Stimulated activated CD8-positive, alpha-beta memory T cell treated with anti-CD3 and anti-CD28 coated beads, Interleukin-4, amount 100 ng/mL, for 4 hours (primary cell): ENCODE data around the gene PIP5KL1.
"Not testable (repeated sequence)": the region's sequence is repeated elsewhere in the genome, so short reads cannot be mapped to it uniquely, and the experiment has no call there.

ENCODE experiments used
- DNase-seq, 2 donors: peaks; one replicate each; pipeline ENCODE4 v3.0.0-alpha.2; 2020; ENCODE audit warnings: low read depth in 2 of 2, low spot score in 1 of 2

Gene PIP5KL1

DNA sequence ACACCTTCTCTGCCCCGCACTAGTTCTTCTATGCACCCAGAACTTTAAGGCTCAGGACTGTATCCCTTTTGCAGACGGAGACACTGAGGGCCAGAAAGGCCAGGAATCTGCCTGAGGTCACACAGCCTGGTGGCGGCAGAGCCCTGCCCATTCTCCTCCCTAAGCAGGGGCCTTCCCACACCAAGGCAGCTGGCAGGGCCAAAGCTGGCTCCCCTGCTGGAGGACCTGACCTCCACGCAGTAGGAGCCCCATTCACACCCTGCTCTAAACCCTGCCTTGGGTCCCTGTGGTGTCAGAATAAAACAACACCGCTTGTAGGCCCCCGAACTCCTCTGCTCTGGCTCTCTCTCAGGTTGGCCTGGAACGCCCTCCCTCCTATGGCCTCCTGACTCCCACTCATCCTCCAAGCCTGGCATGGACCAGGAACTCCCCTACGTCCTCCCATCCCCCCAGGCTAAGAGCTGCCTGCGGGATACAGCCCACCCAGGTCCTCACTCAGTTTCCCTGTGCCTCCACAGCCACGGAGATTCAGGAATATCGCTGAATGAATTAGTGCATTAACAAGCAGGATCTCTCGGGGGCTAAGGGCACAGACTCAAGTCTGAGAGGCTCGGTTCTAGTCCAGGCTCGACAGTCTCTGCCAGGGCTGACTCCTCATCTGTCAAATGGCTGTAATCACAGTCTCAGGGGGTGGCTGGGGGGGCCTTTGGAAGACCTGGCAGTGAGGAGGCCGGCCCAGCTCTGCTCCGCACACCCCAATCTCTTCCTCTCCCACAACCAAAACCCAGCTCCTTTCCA lies 34.0 kb downstream of the PIP5KL1 start:
- no peak for DNase-seq

- no peak for DNase-seq
These were observed 34.8 kb downstream of the PIP5KL1 start for GRCh38 chr9:127895811-127896210.

DNA sequence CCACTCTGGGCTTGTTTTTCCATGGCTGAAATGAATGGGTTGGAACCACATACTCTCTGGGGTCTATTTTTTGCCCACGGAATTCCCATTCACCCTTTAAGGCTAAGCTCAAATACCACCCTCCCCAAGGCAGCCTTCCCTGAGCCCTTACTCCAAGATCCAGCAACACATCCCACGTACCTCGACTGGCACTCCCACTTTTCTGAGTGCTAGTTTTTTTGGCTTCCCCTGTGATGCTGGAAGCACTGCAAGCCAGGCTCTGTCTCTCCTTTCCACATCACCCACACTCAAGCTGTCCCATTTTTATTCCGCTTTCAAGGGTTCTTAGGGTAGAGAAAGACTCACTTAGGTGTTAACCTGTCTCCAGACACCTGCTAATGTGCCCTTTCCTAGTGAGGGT lies 37.2 kb downstream of the PIP5KL1 start:
- DNase-seq: no peak

GRCh38 chr9:127892831-127893230 lies 37.7 kb downstream of the PIP5KL1 start:
- DNase-seq: no peak

DNA sequence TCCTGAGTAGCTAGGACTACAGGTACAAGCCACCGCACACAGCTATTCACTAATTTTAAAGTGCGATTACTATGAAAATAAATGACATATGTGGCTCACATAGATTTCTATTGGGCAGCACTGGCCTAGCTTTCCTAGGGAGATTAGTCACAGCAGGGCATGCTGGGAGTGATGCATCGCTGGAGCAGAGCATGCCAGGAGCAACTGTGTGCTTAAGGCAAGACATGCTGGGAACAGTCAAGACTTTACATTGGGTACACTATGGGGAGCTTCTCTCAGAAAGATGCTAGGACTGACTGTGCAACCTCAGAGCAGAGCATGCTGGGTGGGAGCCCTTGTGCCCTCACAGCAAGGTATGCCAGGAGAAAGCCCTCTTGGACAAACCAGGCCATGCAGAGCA lies 40.5 kb downstream of the PIP5KL1 start:
- no peak for DNase-seq

DNA sequence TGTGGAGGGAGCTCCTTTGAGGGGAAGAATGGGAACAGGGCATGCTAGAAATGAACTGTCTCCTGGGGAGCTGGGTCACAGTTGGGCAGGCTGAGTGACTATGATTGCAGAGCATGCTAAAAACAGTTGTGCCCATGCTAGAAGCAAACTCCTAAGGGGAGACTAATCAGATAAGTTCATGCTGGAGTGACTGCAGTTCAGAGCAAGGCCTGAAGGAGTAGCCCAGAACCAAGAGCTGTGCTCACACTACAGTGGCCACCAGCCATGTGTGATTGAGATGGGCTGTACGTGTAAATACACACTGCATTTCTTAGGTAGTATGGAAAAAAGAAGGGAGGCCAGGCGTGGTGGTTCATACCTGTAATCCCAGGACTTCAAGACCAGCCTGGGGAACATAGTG lies 42.8 kb downstream of the PIP5KL1 start:
- DNase-seq: no peak

DNA sequence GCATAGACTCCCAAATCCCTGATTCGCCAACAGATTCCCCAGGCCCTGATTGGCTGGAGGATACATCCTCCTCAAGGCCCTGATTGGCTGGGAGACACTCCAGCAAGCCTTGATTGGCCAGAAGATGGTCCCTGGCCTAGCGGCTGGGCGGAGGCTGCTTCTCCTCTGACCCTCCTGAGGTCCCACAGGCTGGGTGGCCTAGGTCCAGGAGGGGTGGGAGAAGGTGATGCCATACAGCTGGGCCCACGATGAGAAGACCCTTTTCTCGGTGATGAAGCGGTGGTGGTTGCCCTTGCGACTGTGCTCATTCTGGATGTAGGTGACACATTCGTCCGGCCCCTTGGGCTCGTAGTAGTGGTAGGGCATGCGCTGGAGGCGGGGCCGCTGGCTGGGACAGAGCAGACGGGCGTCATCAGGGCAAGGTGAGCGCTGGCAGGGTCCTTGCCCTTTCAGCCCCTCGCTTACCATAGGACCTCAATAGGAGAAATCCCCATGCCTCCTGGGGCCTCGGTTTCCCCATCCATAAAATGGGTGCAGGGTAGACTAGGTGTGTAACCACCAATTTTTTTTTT lies 44.1 kb downstream of the PIP5KL1 start:
- DNase-seq: no peak

- no peak for DNase-seq
These were observed 44.9 kb downstream of the PIP5KL1 start for GRCh38 chr9:127885508-127886281.

- DNase-seq: no peak
These were observed 45.5 kb downstream of the PIP5KL1 start for GRCh38 chr9:127884976-127885490.

- DNase-seq: no peak
These were observed 46.1 kb downstream of the PIP5KL1 start for GRCh38 chr9:127884427-127884911.

- no peak for DNase-seq
These were observed 46.6 kb downstream of the PIP5KL1 start for GRCh38 chr9:127883959-127884358.

GRCh38 chr9:127881715-127882114 lies 48.9 kb downstream of the PIP5KL1 start:
- DNase-seq: not testable (repeated sequence)

DNA sequence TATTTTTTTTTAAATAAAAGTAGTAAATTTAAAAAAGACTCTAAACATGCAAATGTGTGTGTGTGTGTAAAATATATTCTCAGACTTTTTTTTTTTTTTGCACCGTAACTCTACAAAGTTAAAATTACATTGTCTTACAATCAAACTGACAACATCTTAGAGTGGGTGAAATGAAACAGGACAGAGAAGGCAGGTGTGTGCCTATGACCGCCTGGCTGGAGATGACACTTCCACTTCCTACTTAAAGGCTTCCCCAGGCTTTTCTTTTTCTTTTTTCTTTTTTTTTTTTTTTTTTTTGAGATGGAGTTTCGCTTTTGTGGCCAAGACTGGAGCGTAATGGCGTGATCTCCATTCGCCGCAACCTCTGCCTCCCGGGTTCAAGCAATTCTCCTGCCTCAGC lies 50.4 kb downstream of the PIP5KL1 start:
- no peak for DNase-seq

DNA sequence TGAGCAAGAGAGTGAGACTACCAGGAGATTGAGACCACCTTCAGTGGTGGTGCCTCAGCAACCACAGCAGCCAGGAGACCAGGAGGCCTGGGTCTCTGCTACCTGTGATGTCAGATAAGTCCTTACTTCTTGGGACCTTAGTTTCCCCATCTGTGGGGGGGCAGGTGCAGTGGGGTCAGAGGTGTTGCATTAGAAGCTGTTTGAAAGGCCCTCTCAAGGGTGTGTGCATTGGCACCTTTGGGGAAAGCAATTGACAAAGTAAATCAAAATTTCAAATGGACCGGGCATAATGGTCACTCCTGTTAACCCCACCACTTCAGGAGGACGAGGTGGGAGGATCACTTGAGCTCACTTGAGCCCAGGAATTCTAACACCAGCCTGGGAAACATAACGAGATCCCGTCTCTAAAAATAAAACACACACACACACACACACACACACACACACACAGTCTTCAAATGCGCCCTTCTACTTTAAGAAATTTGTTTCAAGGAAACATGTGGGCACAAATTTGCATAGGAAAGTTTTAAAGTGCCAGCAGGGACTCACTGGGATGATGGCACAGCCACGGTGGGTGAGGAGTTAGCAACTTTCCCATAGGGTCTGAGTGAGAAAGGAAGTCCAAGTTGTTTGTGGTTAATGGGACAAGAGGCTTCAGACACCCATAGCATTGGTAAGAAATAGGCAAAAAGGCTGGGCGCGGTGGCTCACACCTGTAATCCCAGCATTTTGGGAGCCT lies 51.8 kb downstream of the PIP5KL1 start:
- DNase-seq: no peak

- no peak for DNase-seq
These were observed 52.5 kb downstream of the PIP5KL1 start for GRCh38 chr9:127878001-127878651.

DNA sequence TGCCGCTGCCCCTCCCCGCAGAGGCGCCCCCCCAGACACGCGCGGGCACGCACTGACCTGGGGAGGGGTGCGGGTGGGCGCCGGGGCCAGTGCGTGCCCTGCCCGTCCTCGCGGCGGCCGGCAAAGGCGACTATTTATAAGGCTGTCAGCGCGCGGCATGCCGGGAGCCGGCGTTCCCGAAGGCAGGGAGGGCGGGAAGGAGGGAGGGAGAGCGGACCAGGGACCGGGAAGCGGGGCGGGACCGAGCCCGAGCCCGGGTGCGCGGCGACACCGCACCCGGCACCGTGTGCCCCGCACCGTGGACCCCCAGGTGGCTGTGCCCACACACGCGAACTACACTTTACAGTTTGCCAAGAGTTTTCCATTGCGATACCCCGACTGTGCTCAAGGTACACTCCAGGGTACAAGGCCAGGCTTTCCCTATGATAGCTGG lies 53.0 kb downstream of the PIP5KL1 start, which contains the start of gene AK1:
AK1 (minus strand) TSS at position 110 of the 433 bp plus-strand sequence. CDS start 3,058 bp downstream, outside the sequence.
- DNase-seq: no peak

DNA sequence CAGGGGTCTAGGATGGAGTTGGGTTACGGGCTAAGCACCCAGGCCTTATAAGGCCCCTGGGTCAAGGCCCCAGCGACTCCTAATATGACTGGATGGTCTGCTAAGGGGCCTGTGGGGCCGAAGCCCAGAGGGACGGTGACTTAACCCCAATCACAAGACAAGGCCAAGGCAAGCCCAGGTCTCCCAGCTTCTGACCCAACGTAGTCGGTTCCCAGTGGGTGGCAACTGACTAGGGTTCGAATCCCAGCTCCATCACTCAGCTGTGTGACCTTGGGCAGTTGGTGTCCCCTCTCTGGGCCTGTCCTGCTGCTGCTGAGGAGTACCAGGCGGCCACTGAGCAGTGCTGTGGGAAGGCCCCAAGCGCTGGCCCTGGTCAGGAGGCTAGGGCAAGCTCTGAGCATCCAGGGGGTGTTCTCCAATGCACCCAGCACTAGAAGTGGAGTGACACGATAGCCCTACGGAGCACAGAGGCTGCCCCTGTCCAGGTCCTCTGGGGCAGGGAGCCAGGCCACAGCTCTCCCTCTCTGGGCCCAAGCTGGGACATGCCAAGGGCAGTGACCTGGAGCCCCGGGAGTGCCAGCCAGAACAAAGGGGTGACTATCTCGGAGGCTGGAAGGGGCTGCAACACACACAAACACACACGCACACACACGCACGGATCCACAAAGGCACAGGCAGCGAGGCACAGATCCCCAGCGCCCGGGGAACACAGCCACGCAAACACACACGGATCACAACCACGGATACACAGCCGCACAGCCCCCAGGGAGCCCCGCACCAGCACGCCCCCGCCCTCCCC lies 53.6 kb downstream of the PIP5KL1 start:
- no peak for DNase-seq

- no peak for DNase-seq
These were observed 54.4 kb downstream of the PIP5KL1 start for GRCh38 chr9:127876026-127876763.
